T-helper 1 cell (primary cell): ENCODE measurements around the gene PSPH.
A peak's percentile ranks its signal among the peaks of the same experiment; 100 is the strongest.
"Not testable (repeated sequence)": the region's sequence is repeated elsewhere in the genome, so short reads cannot be mapped to it uniquely, and the experiment has no call there.

ENCODE experiments used
- DNase-seq, 5 donors: peaks; one replicate each; pipeline ENCODE4 v3.0.0-alpha.2; 2012 to 2020

PSPH gene

DNA sequence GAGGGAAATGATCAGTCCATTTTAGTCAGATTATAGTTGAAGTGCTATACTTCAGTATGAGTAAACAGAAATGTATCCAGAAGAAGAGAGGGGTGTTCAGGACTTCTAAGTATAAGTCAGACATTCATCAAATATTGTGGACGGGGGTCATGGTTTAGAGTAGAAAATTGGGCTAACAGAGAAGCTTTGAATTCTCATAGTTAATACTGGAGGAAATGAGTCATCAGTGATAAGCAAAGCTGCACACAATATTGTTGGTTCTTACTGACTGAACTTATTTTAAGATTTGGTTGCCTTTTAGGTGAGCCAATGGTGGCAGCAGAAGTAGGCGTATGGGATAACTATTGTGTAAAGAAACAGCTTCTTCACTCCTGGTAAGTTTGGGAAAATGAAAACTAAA, 11.1 kb upstream of the PSPH start:
- DNase-seq = no peak

DNA sequence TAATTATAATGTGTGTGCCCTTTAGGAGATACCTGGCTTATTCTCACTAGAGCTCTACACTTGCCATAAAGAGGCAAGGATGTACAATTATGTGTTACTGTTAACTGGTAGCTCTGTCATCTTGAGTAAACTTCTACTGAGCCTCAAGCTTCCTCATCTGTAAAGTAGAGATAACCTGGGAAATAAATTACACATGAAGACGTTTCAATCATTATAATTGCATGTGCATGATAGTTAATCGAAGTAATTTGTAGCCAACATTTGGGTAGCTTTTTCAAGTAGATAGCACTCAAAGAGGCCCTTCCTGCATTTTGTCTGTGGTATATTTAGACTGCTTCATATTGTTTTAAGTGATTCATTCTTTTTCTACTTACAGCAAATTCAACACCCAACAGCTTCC, 2.7 kb upstream of the PSPH start:
- no peak for DNase-seq

DNA sequence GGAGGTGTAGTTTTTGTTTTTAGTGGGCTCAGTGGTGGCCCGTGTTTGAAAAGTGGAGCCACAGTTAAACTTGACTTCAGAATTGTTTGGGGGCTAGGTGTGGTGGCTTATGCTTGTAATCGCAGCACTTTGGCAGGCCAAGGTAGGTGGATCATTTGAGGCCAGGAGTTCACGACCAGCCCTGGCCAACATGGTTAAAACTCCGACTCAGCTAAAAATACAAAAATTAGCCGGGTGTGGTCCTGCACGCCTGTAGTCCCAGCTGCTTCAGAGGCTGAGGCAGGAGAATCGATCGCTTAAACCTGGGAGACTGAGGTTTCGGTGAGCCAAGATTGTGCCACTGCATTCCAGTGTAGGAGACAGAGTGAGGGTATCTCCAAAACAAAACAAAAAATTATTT, 2.1 kb upstream of the PSPH start:
- no peak for DNase-seq

- DNase-seq = no peak
These were observed 248 bp downstream of the PSPH start for GRCh38 chr7:56051053-56051338.

GRCh38 chr7:56048763-56049162, 2.5 kb downstream of the PSPH start:
- not testable (repeated sequence) for DNase-seq

DNA sequence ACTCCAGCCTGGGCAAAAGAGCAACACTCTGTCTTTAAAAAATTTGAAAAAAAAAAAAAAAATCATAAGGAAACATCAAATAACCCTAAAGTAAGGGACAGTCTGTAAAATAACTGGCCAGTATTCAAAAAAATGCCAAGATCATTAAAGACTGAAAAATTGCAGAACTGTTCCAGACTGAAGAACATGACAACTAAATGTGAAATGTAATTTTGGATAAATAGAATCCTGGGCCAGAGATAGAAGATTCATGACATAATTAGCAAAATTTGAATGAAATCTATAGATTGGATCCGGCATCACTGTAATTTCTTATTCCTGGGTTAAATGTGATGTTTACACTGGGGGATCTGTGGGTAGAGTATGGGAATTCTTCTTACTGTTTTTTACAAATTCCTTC, 3.0 kb downstream of the PSPH start:
- DNase-seq = no peak

DNA sequence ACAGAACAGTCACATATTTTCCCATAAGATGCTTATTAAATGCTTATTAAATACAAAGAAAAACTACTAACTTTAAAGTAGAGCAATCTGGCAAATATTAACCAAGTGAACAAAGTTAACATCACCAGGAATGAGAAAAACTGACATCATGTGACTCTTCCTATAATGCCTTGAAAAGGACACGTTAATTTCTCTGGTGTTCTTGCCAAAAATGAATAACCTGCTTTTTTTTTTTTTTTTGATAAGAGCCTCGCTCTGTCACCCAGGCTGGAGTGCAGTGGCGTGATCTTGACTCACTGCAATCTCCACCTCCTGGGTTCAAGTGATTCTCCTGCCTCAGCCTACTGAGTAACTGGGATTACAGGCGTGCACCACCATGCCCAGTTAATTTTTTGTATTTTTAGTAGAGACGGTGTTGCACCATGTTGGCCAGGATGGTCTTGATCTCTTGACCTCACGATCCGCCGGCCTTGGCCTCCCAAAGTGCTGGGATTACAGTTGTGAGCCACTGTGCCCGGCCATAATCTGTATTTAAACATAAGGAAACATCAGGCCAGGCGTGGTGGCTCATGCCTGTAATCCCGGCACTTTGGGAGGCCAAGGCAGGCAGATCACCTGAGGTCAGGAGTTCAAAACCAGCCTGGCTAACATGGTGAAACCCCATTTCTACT, 3.7 kb downstream of the PSPH start:
- DNase-seq = not testable (repeated sequence)

DNA sequence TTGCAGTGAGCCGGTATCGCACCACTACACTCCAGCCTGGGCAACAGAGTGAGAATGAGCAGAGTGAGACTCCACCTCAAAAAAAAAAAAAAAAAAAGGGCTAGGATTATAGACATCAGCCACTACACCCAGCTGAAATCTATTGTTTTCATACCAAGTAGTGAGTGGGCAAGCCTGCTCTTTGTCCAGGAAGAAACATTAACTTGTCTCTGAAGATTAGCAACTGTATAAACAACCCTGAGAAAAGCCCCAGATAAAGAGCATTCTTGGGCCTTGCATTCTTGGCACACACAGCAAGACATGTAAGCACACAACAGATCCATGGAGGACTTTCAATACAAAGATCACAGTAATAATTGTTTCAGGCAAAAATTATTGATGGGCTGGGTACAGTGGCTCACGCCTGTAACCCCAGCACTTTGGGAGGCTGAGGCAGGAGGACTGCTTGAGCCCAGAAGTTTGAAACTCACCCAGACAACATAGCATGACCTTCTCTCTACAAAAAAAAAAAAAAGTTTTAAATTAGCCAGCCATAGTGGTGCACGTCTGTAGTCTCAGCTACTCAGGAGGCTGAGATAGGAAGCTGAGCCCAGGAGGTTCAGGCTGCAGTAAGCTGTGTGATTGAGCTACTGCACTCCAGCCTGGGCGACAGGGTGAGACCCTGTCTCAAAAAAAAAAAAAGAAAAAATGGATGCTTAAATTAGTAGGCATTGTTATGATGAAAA, 4.4 kb downstream of the PSPH start:
- DNase-seq = no peak

- not testable (repeated sequence) for DNase-seq
These were observed 5.5 kb downstream of the PSPH start for GRCh38 chr7:56045758-56046157.

GRCh38 chr7:56040730-56041129, 10.5 kb downstream of the PSPH start:
- no peak for DNase-seq

DNA sequence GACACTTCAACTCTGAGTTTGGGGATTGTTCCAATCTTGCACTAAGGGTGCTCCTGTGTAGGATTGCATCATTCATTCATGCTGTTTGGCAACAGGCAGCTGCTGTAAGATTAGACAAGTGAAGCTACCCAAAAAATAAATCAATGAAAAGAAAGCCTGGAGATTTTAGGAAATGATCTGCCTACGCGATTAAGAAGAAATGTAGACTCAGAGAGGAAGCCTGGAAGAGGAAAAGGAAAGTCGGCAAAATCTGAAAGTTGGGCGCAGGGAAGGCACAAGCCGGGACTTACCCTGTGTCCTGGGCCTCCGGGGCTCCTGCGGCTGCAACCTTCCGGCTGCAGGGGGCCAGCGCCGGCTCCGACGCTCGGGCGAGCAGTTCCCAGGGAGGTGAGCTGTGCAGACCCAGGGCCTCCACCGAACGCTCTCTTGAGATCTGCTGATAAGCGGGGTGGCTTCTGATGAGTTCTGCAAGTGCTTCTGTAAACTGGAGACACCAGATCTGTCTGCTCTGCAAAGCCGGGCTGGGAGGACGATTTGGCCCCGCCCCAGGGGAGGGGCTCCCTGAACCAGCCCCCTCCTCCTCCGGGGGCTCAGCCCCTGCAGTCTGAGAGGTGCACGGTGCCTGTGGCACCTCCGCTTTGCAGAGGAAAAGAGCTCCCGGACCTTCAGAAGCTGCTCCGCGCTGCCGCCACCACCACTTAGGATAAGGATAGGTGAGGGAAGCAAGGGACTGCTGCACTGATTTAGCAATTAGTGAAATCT, 17.4 kb downstream of the PSPH start:
- DNase-seq = peak; percentile 32 to 82 (median 54)

- DNase-seq = not testable (repeated sequence)
These were observed 18.7 kb downstream of the PSPH start for GRCh38 chr7:56032578-56032977.

- DNase-seq = not testable (repeated sequence)
These were observed 19.7 kb downstream of the PSPH start for GRCh38 chr7:56031556-56031955.

GRCh38 chr7:56030340-56030739, 20.9 kb downstream of the PSPH start:
- no peak for DNase-seq

DNA sequence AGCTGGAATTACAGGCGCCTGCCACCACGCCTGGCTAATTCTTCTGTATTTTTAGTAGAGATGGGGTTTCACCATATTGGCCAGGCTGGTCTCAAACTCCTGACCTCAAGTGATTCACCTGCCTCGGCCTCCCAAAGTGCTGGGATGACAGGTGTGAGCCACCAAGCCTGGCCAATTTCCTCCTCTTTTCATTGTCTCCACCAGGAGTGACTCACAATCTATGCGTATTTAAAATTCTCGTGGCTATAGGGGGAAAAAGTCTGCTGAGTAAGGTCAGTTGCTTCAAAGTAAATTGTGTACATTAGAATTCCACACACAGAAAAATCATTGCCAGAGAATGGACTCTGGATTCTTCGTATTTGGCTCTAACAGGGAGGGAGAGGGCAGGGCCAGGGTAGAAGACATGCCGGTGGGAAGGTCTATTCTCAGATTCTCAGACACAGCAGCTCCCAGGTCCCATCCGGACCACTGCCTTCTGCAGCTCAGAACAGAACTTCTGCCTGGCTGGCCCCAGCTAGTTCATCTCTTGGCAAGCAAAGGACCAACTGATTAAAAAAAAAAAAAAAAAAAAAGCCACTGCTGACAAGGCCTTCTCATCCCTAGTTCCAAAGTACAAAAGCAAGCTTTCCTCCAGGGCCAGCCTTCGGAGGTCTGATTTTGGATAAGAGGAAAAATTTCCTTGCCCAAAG, 22.2 kb downstream of the PSPH start:
- DNase-seq = no peak

GRCh38 chr7:56026538-56026937, 24.7 kb downstream of the PSPH start:
- no peak for DNase-seq

DNA sequence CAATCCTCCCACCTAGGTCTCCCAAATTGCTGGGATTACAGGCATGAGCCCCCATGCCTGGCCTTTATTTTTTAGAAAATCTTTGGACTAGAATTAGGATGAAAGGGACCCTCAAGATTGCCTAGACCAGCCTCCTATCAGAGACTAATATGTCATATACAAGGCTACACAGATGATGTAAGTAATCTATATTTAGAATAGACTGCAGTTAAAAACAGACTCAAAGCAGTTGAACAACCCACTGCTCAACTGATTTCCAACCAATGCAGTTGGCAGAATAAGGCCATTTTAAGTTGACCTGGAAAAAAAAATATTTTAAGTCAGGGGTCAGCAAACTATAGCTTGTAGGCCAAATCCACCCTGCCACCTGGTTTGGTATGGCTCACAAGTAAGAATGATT, 27.7 kb downstream of the PSPH start:
- DNase-seq = no peak

- DNase-seq = no peak
These were observed 31.7 kb downstream of the PSPH start for GRCh38 chr7:56019501-56019900.

DNA sequence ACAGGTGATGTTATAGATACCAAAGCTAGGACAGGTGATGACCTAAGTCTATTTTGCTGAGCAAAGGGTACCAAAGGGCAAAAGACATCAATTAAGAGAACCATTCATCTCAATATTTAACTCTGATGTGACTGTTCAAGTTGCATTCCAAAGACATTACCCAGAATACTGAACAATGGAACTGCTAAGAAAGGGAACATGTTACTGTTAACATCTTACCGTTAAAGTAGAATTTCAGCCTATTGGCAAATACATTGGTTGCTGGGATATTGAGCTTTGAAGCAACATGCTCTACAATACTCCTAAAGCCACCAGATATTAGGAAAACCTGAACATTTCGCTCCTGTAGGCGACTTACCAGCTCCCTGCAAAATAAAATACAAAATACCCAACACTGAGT, 34.2 kb downstream of the PSPH start:
- DNase-seq = not testable (repeated sequence)

DNA sequence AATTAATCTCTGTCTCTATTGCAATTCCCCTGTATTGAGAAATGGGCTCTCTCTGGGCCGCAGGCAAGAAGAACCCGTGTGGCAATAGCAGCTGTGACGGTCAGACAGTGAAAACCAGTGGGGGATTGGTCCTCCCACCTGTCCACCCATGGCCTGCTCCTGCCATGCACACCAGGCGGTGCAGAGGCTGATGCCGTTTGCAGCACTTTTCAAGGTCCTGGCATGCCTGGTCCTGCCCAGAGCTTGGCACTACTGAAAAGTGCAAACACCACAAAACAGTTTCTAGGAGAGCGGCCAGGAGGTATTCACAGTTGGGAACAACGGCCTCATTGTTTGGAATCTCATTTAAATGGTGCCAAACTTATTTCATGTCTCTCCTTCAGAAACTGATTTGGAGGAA, 41.5 kb downstream of the PSPH start:
- no peak for DNase-seq

- DNase-seq = no peak
These were observed 43.4 kb downstream of the PSPH start for GRCh38 chr7:56007891-56008290.

DNA sequence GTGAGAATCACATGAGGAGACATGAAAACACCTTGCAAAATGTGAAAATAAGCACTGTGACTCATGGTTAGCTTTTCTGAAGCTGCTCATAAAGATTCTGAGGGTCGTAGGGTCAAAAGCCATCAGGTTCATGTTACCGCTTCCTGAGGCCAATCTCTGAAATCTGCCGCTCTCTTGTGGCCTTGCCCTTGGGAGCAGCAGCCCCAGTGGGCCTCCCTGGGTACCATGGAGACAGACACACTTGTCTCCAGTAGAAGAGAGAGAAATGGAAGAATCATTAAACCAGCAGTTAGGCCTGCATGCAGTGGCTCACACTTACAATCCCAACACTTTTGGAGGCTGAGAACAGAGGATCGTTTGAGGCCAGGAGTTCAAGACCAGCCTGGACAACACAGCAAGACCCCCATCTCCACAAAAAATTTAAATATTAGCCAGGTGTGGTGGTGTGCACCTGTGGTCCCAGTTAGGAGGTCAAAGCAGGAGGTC, 44.0 kb downstream of the PSPH start:
- no peak for DNase-seq

GRCh38 chr7:56003749-56004148, 47.5 kb downstream of the PSPH start:
- DNase-seq = no peak
